Neural progenitor cell (in vitro differentiated cells): Measurements from ENCODE around the gene ERMP1. TPM values are rescaled to one million over a fixed set of nuclear protein-coding genes. Genes with fewer than 3 reads are reported as not detected.

Experiments
- DNase-seq: peaks from one replicate; pipeline ENCODE4 v3.0.0-alpha.2; 2016; ENCODE audit warnings: low spot score
- H2AFZ ChIP-seq: fragments of 200-600 bp; sonication (generic); replicated peaks from 2 replicates; pipeline ENCODE4 v1.6.1; 2016; ENCODE audit warnings: antibody characterized with exemption
- H3F3A ChIP-seq: fragments of 200-600 bp; sonication (generic); 2 replicates; pipeline ENCODE4 v1.6.1; 2016; ENCODE audit warnings: antibody characterized with exemption, low read depth
- H3K27ac ChIP-seq: fragments of 200-600 bp; sonication (generic); 2 replicates; pipeline ENCODE4 v1.5.1; 2016; ENCODE audit warnings: mild to moderate bottlenecking
- H3K27me3 ChIP-seq: fragments of 200-600 bp; sonication (generic); 2 replicates; pipeline ENCODE4 v1.6.1; 2016; ENCODE audit warnings: mild to moderate bottlenecking, moderate library complexity
- H3K36me3 ChIP-seq: fragments of 200-600 bp; sonication (generic); 2 replicates; pipeline ENCODE4 v1.5.1; 2016
- H3K4me1 ChIP-seq: fragments of 200-600 bp; sonication (generic); 2 replicates; pipeline ENCODE4 v1.6.1; 2016; ENCODE audit warnings: mixed run types
- H3K4me2 ChIP-seq: fragments of 200-600 bp; sonication (generic); 2 replicates; pipeline ENCODE4 v1.6.1; 2016
- H3K4me3 ChIP-seq: fragments of 200-600 bp; sonication (generic); 2 replicates; pipeline ENCODE4 v1.5.1; 2016
- H3K79me2 ChIP-seq: fragments of 200-600 bp; sonication (generic); 2 replicates; pipeline ENCODE4 v1.6.1; 2016; ENCODE audit warnings: low read depth
- H3K9ac ChIP-seq: fragments of 200-600 bp; sonication (generic); 2 replicates; pipeline ENCODE4 v1.6.1; 2016
- H3K9me3 ChIP-seq: fragments of 200-600 bp; sonication (generic); 2 replicates; pipeline ENCODE4 v1.5.1; 2016; ENCODE audit warnings: low read depth
- H4K20me1 ChIP-seq: fragments of 200-600 bp; sonication (generic); 2 replicates; pipeline ENCODE4 v1.6.1; 2016; ENCODE audit warnings: low read depth
- H3K27ac Mint-ChIP-seq: 3 replicates; pipeline ENCODE4 v1.8.0; 2021; ENCODE audit warnings: mixed read lengths
- H3K27me3 Mint-ChIP-seq: 2 replicates; pipeline ENCODE4 v1.8.0; 2022; ENCODE audit warnings: low read depth, mild to moderate bottlenecking, inconsistent platforms, moderate library complexity, mixed read lengths; ENCODE audit not compliant: insufficient read depth
- H3K36me3 Mint-ChIP-seq: 3 replicates; pipeline ENCODE4 v1.8.0; 2021; ENCODE audit warnings: mixed read lengths
- H3K4me1 Mint-ChIP-seq: 3 replicates; pipeline ENCODE4 v1.8.0; 2021; ENCODE audit warnings: mixed read lengths
- H3K4me3 Mint-ChIP-seq: 3 replicates; pipeline ENCODE4 v1.8.0; 2021; ENCODE audit warnings: mild to moderate bottlenecking, moderate library complexity, mixed read lengths
- H3K9me3 Mint-ChIP-seq: 3 replicates; pipeline ENCODE4 v1.8.0; 2020; ENCODE audit warnings: mixed read lengths
- EZH2 ChIP-seq: fragments of 200-600 bp; sonication (generic); IDR thresholded peaks from 2 replicates; pipeline ENCODE4 v1.6.1; 2017; ENCODE audit warnings: antibody characterized with exemption, mild to moderate bottlenecking, moderate library complexity
- EZH2phosphoT487 ChIP-seq: fragments of 200-600 bp; sonication (generic); IDR thresholded peaks from 2 replicates; pipeline ENCODE4 v1.6.1; 2017; ENCODE audit warnings: antibody characterized with exemption
- total RNA-seq: library from RNA; depleted of rRNA; stranded (reverse); fragments of >200 nt; gene quantifications from 2 replicates; pipeline ENCODE4 v1.2.3, GENCODE V29; 2015; ENCODE audit warnings: low replicate concordance
- TF ChIP-seq, protein P1 (sequence below): fragments of 200-600 bp; sonication (generic); IDR thresholded peaks from 2 replicates; pipeline ENCODE4 v1.5.1; 2017; ENCODE audit warnings: antibody characterized with exemption, mild to moderate bottlenecking

ERMP1 gene
- total RNA-seq, 1 donor from 2014 or later = 25.5 TPM

DNA sequence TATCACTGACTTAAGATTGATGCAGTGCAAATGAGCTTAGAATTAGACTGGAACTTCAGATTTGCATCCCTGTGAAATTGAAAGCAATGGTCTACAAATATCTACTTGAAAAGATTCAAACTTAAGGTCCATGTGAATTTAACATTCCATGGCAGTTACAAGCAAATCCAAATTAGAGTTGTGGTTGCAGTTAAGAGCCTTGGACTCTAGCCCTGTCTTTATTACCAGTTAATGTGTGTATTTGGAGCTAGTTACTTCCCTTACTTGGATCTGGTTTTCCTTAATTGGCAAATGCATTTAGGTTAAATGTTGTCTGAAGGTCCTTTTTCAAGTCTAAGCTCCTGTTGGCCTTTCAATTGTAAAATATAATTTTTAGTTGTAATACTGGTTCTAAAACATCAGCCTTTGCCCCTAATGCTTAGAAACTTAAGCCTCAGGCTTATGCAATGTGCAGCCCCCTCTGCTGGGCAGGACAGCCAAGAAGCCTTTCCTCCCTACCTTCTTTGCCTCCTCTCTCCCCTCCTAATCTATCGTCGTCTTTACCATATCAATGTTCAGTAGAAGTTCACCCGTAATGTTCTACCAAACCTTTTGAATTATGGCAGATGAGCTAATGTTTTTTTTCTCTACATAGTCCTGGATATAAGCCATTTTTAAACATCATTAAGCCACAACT, 59.5 kb downstream of the ERMP1 start:
- no peaks in the 10 kb centered on the region for H4K20me1 ChIP-seq
- Mint-ChIP-seq H3K9me3 (peaks cover 5% of the 10 kb centered on the region), H3K36me3 (peaks cover 38% of the 10 kb centered on the region), H3K4me3 (no peak overlapping the region), H3K27ac (no peak overlapping the region), H3K4me1 (no peaks in the 10 kb centered on the region), H3K27me3 (no peaks in the 10 kb centered on the region)
- H3K79me2 ChIP-seq = no peaks in the 10 kb centered on the region
- H3K9ac ChIP-seq = no peak overlapping the region
- H3K36me3 ChIP-seq = peaks cover 17% of the 10 kb centered on the region
- no peak overlapping the region for H2AFZ ChIP-seq
- no peak overlapping the region for H3K4me3 ChIP-seq
- peaks cover 4% of the 10 kb centered on the region for H3K9me3 ChIP-seq
- no peak overlapping the region for H3K27ac ChIP-seq
- TF ChIP-seq EZH2phosphoT487 (no peak), EZH2 (no peak)
- TF ChIP-seq, protein P1, sequence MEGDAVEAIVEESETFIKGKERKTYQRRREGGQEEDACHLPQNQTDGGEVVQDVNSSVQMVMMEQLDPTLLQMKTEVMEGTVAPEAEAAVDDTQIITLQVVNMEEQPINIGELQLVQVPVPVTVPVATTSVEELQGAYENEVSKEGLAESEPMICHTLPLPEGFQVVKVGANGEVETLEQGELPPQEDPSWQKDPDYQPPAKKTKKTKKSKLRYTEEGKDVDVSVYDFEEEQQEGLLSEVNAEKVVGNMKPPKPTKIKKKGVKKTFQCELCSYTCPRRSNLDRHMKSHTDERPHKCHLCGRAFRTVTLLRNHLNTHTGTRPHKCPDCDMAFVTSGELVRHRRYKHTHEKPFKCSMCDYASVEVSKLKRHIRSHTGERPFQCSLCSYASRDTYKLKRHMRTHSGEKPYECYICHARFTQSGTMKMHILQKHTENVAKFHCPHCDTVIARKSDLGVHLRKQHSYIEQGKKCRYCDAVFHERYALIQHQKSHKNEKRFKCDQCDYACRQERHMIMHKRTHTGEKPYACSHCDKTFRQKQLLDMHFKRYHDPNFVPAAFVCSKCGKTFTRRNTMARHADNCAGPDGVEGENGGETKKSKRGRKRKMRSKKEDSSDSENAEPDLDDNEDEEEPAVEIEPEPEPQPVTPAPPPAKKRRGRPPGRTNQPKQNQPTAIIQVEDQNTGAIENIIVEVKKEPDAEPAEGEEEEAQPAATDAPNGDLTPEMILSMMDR = peak; percentile 34
- H3K4me2 ChIP-seq = no peak overlapping the region
- no peaks in the 10 kb centered on the region for H3F3A ChIP-seq
- H3K27me3 ChIP-seq = no peaks in the 10 kb centered on the region
- H3K4me1 ChIP-seq = no peaks in the 10 kb centered on the region
- DNase-seq = peak; percentile 19

DNA sequence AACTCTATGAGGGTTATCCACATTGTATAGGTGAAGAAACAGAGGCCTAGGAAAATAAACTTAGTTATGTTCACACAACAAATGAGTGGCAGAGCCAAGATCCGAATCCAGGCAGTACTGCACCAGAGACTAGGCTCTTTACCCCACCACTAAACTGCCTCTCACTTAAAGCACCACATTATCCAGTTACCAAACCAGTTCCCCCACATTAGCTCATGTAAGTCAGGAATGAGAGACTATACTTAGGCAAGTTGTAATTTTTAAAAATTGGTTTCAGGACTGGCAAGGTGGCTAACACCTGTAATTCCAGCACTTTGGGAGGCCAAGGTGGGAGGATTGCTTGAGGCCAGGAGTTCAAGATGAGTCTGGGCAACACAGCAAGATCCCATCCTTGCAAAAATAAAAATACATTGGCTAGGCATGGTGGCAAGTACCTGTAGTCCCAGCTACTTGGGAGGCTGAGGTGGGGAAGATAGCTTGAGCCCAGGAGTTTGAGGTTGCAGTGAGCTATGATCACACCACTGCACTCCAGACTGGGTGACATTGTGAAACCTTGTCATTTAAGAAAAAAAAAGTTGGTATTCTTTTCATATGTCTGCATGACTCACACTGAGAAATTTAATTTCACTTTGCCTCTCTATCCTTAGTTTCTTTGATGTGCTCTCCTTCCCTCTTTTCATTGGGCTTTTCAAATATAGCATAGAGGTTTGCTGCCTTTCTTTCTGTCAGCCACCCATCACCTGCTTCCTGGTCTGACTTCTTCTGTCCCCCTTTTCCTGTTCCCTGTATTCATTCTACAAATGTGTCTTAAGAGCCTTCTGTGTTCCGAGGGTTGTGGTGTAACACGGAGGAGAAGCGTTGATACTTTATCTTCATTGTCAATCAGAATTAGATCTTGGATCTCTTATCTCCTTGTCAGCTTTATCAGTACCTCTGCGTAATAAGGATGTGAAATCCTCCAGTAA, 64.7 kb downstream of the ERMP1 start:
- peaks cover 6% of the 10 kb centered on the region for H3K36me3 ChIP-seq
- no peak overlapping the region for H3K4me2 ChIP-seq
- TF ChIP-seq EZH2phosphoT487 = no peak
- no peak for TF ChIP-seq EZH2
- TF ChIP-seq, protein P1 = no peak
- no peaks in the 10 kb centered on the region for H3K9me3 ChIP-seq
- no peaks in the 10 kb centered on the region for H3K79me2 ChIP-seq
- Mint-ChIP-seq H3K4me1 (no peaks in the 10 kb centered on the region), H3K4me3 (no peak overlapping the region), H3K27ac (no peak overlapping the region), H3K9me3 (no peaks in the 10 kb centered on the region), H3K27me3 (no peaks in the 10 kb centered on the region), H3K36me3 (peaks cover 39% of the 10 kb centered on the region)
- no peaks in the 10 kb centered on the region for H4K20me1 ChIP-seq
- H3K27ac ChIP-seq = no peak overlapping the region
- no peak overlapping the region for H2AFZ ChIP-seq
- no peak for DNase-seq
- no peaks in the 10 kb centered on the region for H3K27me3 ChIP-seq
- no peaks in the 10 kb centered on the region for H3F3A ChIP-seq
- H3K4me3 ChIP-seq = no peak overlapping the region
- H3K9ac ChIP-seq = no peak overlapping the region
- no peaks in the 10 kb centered on the region for H3K4me1 ChIP-seq

DNA sequence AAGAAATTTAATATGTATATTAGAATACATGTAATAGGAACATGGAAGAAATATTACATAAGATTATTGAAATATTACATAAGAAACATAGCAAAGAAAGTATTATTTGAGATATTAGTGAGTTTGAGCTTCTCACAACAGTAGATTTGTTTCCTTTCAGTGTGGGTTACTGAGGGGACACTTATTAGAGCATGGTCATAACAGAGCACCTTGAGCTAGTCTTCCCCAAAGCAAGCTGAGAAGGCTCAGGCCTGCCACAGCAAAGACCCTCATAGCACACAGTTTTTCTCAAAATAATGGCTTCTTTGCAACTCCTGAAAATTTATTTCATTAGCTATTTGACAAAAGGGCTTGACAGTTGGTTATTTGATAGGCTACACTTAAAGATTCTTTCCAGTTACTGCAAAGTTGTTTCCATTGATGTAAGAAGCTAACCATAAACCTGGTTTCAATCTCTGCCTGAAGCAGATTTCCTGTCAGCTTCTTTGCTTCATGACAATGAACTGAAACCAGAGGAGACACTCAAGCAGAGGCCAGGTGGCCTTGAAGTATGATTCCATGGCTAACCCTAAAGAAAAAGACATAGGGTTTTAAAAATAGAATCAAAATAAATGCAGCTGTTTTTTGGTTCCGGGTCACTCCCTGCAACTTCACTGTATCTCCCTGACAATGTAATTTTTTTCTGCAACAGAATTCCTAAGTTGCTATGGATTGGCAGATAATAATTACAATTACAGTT, 68.6 kb downstream of the ERMP1 start:
- Histone ChIP-seq H3K36me3 (peaks cover 6% of the 10 kb centered on the region), H3F3A (no peaks in the 10 kb centered on the region), H3K4me2 (no peak overlapping the region), H3K79me2 (no peaks in the 10 kb centered on the region), H3K9ac (no peak overlapping the region), H2AFZ (no peak overlapping the region), H3K4me3 (no peak overlapping the region), H3K27ac (no peak overlapping the region), H3K4me1 (no peaks in the 10 kb centered on the region), H3K27me3 (no peaks in the 10 kb centered on the region), H4K20me1 (no peaks in the 10 kb centered on the region), H3K9me3 (no peaks in the 10 kb centered on the region)
- peaks cover 30% of the 10 kb centered on the region for H3K36me3 Mint-ChIP-seq
- no peak for DNase-seq
- no peaks in the 10 kb centered on the region for H3K9me3 Mint-ChIP-seq
- no peaks in the 10 kb centered on the region for H3K27me3 Mint-ChIP-seq
- no peak for TF ChIP-seq EZH2phosphoT487
- TF ChIP-seq EZH2 = no peak
- TF ChIP-seq, protein P1 = no peak
- H3K4me3 Mint-ChIP-seq = no peak overlapping the region
- H3K4me1 Mint-ChIP-seq = no peaks in the 10 kb centered on the region
- no peak overlapping the region for H3K27ac Mint-ChIP-seq
